Renal cortical epithelial cell (primary cell): Measurements from ENCODE around the gene DKKL1. TPM values are rescaled to one million over a fixed set of nuclear protein-coding genes. Genes with fewer than 3 reads are reported as not detected.

Source experiments
- DNase-seq: peaks from one replicate; pipeline ENCODE4 v3.0.0-alpha.2; 2011; ENCODE audit warnings: low read depth
- total RNA-seq: library from RNA; depleted of rRNA; stranded (reverse); fragments of >200 nt; gene quantifications from 2 replicates; pipeline ENCODE4 v1.2.3, GENCODE V29; 2014

Gene DKKL1
- total RNA-seq, 1 donor from 2014 or later = 0.35 TPM

DNA sequence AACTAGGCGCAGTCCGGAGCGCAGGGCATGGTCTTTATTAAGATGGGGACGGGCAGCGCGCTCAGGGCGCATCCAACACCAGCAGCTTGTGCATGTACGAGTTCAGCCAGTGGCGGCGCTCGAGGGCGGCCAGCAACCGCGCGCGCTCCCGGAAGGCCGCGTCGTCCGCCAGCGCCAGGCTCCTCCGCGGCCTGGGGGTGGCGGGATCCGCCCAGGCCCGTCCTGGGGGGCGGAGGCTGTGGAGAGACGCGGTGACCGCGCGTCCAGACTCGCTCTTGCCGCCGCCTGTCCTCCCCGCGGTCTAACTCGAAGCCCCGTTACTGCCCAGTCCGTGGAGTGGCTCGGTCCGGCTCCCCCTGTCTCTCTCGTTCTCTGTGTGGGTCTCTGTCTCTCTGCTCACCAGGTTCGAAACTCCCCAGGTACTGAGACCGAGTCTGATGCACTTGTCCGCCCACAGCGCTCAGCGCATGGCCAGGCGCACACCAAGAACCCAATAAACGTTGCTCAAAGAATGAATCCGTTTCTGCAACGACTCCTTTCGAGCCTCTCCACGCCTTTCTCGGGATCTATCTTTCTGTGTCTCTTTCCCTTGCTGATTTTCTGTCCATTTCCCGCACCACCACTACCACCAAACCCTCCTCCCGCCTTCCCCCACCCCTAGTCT lies 58.9 kb downstream of the DKKL1 start:
- DNase-seq = no peak

DNA sequence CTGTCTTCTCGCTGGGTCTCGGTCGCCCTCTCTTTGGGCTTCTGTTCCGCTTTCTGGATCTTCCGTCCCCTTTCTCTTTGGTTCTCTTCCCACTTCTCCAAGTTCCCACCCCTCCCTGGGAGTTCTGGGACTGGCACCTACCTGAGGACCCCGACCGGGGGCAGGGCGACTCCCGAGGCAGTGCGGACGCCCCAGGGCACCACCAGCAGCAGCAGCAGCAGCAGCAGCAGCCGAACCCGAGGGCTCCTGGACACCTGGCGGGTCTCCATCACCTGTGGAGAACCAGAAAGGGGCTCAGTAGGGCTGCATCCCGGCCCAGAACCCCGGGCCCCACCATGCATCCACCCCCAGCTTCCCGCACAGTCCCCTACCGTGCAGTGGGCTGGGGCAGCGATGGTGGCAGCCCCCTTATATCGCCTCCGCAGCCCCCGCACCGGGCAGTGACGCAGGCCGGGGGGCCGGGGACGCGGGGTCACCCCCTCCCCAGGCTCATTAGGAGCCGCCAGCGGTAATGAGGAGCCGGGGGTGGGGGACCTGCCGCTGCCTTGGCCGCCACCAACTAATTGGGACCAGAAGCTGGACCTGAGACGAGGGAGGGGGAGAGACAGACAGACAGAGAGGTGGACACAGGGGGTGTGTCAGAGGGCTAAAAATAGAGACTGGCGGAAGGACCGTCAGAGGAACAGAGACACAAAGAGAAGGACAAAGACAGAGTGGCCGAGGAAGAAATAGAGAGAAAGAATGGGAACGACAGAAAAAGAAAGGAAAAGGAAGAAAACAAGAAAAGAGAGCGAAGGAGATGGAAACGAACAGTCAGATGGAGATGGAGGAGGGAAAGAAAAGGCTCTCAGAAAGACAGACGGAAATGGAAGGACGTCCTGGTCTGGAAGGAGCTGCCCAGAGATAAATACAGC lies 59.7 kb downstream of the DKKL1 start, which contains the start of gene PTH2:
Gene PTH2 (minus strand): TSS at position 371 of the 914 bp plus-strand sequence. CDS start 102 bp downstream, at position 269.
- no peak for DNase-seq

DNA sequence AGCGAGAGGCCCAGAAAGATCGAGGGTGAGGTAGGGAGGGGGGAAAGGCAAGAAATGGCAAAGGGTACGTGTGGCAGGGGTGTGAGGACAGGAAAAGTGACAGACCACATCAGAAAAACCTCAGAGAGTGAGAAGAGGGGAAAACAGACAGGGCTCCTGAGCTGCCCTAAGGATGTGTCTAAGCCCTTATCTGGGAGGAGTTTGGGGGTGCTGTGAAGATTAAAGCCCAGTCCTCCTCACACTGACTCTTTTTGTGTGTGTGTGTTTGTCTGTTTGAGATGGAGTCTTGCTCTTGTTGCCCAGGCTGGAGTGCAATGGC lies 60.3 kb downstream of the DKKL1 start:
- DNase-seq = no peak

Other genes starting within 250 kb of the DKKL1 start
- 2.5 and 7.5 TPM in 2 replicates for gene LIN7B, start 249.5 kb upstream of the DKKL1 start, total RNA-seq
- 0.45 TPM in 1 of 2 replicates, not detected in the other for gene C19orf73, start 244.7 kb upstream of the DKKL1 start, total RNA-seq
- gene PPFIA3, start 244.3 kb upstream of the DKKL1 start, total RNA-seq = 2.6 and 3.6 TPM in 2 replicates
- gene HRC, start 208.5 kb upstream of the DKKL1 start, total RNA-seq = not detected in 2 replicates
- gene TRPM4, start 206.1 kb upstream of the DKKL1 start, total RNA-seq = 15.3 and 30.4 TPM in 2 replicates
- 0.25 TPM in 1 of 2 replicates, not detected in the other for gene SLC6A16, start 38.7 kb upstream of the DKKL1 start, total RNA-seq
- not detected in 2 replicates for gene CD37, start 28.5 kb upstream of the DKKL1 start, total RNA-seq
- gene TEAD2, start 1.5 kb upstream of the DKKL1 start, total RNA-seq = 28.0 and 34.2 TPM in 2 replicates
- gene KASH5, start 24.4 kb downstream of the DKKL1 start, total RNA-seq = not detected in 2 replicates
- not detected in 2 replicates for gene PTH2, start 59.6 kb downstream of the DKKL1 start, total RNA-seq
- not detected in 2 replicates for gene GFY, start 61.5 kb downstream of the DKKL1 start, total RNA-seq
- gene SLC17A7, start 77.7 kb downstream of the DKKL1 start, total RNA-seq = 0.15 TPM in 1 of 2 replicates, not detected in the other
- 120 and 197 TPM in 2 replicates for gene PIH1D1, start 87.9 kb downstream of the DKKL1 start, total RNA-seq
- 30.5 and 64.1 TPM in 2 replicates for gene ALDH16A1, start 89.3 kb downstream of the DKKL1 start, total RNA-seq
- 1.3 and 1.7 TPM in 2 replicates for gene FLT3LG, start 110.3 kb downstream of the DKKL1 start, total RNA-seq
- 962 and 2,738 TPM in 2 replicates for gene RPL13A, start 123.7 kb downstream of the DKKL1 start, total RNA-seq
- gene RPS11, start 132.6 kb downstream of the DKKL1 start, total RNA-seq = 2,210 and 4,384 TPM in 2 replicates
- 23.4 and 47.7 TPM in 2 replicates for gene FCGRT, start 148.8 kb downstream of the DKKL1 start, total RNA-seq
- 0.75 and 1.6 TPM in 2 replicates for gene RCN3, start 164.1 kb downstream of the DKKL1 start, total RNA-seq
- 37.9 and 117 TPM in 2 replicates for gene NOSIP, start 216.7 kb downstream of the DKKL1 start, total RNA-seq
- 4.2 and 7.2 TPM in 2 replicates for gene PRRG2, start 217.4 kb downstream of the DKKL1 start, total RNA-seq
- gene PRR12, start 227.3 kb downstream of the DKKL1 start, total RNA-seq = 0.87 and 8.7 TPM in 2 replicates